IMR-90 (cell line): ENCODE results near the gene TMX2. TPM values are rescaled to one million over a fixed set of nuclear protein-coding genes. Genes with fewer than 3 reads are reported as not detected.

Source experiments
- ATAC-seq: fragments of 200-7000 bp; cut with Tn5 transposase; 2 replicates; pipeline ENCODE4 v1.9.1; 2020; ENCODE audit warnings: low read depth, mild to moderate bottlenecking, moderate library complexity
- BruUV-seq: library from RNA; stranded (reverse); fragments of 400-500 nt; replicated peaks from 2 replicates; lab custom pipeline; 2021; lab: Mats Ljungman, UMichigan
- CTCF ChIA-PET: fragments of 300-600 bp; formaldehyde crosslinking; extraction: SDS; loops from one replicate; lab custom pipeline; 2021; ENCODE audit warnings: antibody characterized with exemption; lab: Yijun Ruan, JAX
- POLR2A ChIA-PET: fragments of 300-600 bp; sonication (Branson Sonifier 250); formaldehyde crosslinking; loops from one replicate; lab custom pipeline; 2022; ENCODE audit warnings: antibody characterized with exemption; ENCODE audit not compliant: unreplicated experiment; lab: Charles Lee
- DNase-seq: peaks from one replicate; pipeline ENCODE4 v3.0.0; 2013
- H2AFZ ChIP-seq: replicated peaks from 2 replicates; pipeline ENCODE3; 2013; ENCODE audit warnings: low read length, mild to moderate bottlenecking; ENCODE audit not compliant: poor library complexity
- H2AK5ac ChIP-seq: 2 replicates; pipeline ENCODE4 v1.6.1; 2013; ENCODE audit warnings: low read depth, low read length, inconsistent platforms
- H2AK9ac ChIP-seq: replicated peaks from 2 replicates; pipeline ENCODE3; 2013; ENCODE audit warnings: mild to moderate bottlenecking, low read depth, low read length, moderate library complexity; ENCODE audit not compliant: poor library complexity
- H2BK120ac ChIP-seq: 2 replicates; pipeline ENCODE4 v1.6.1; 2013; ENCODE audit warnings: low read depth, low read length, inconsistent platforms
- H2BK15ac ChIP-seq: 3 replicates; pipeline ENCODE4 v1.6.1; 2013; ENCODE audit warnings: low read depth, low read length, inconsistent platforms
- H2BK20ac ChIP-seq: 2 replicates; pipeline ENCODE4 v1.6.1; 2013; ENCODE audit warnings: low read depth, mild to moderate bottlenecking, inconsistent platforms, low read length, moderate library complexity
- H2BK5ac ChIP-seq: 2 replicates; pipeline ENCODE4 v1.6.1; 2013; ENCODE audit warnings: mild to moderate bottlenecking, low read depth, low read length, inconsistent platforms; ENCODE audit not compliant: poor library complexity, severe bottlenecking
- H3K14ac ChIP-seq: replicated peaks from 2 replicates; pipeline ENCODE4 v1.6.1; 2013; ENCODE audit warnings: low read depth, low read length, inconsistent platforms
- H3K18ac ChIP-seq: 2 replicates; pipeline ENCODE4 v1.6.1; 2013; ENCODE audit warnings: low read depth, low read length, control low read depth
- H3K23ac ChIP-seq: 2 replicates; pipeline ENCODE4 v1.6.1; 2013; ENCODE audit warnings: low read depth, low read length, inconsistent platforms
- H3K27ac ChIP-seq: 2 replicates; pipeline ENCODE4 v1.5.1; 2013; ENCODE audit warnings: mild to moderate bottlenecking, control low read depth, low read length; ENCODE audit not compliant: insufficient read depth
- H3K27me3 ChIP-seq: 2 replicates; pipeline ENCODE4 v1.6.1; 2013; ENCODE audit warnings: low read length; ENCODE audit not compliant: control insufficient read depth, insufficient read depth
- H3K36me3 ChIP-seq: 2 replicates; pipeline ENCODE4 v1.6.1; 2013; ENCODE audit warnings: low read length, mixed read lengths; ENCODE audit not compliant: control insufficient read depth, insufficient read depth
- H3K4ac ChIP-seq: 2 replicates; pipeline ENCODE4 v1.6.1; 2013; ENCODE audit warnings: low read depth, low read length, inconsistent platforms
- H3K4me1 ChIP-seq: 2 replicates; pipeline ENCODE4 v1.6.1; 2013; ENCODE audit warnings: low read length, mixed read lengths; ENCODE audit not compliant: control insufficient read depth, insufficient read depth
- H3K4me2 ChIP-seq: 2 replicates; pipeline ENCODE4 v1.6.1; 2013; ENCODE audit warnings: low read depth, mild to moderate bottlenecking, control low read depth, low read length, moderate library complexity
- H3K4me3 ChIP-seq: 2 replicates; pipeline ENCODE4 v1.5.1; 2013; ENCODE audit warnings: low read depth, mild to moderate bottlenecking, control low read depth, low read length, moderate library complexity; ENCODE audit not compliant: insufficient read depth
- H3K56ac ChIP-seq: 2 replicates; pipeline ENCODE4 v1.6.1; 2013; ENCODE audit warnings: low read length, inconsistent platforms; ENCODE audit not compliant: insufficient read depth; ENCODE audit errors: extremely low read depth
- H3K79me1 ChIP-seq, 2 experiments: 2 replicates each; pipeline ENCODE4 v1.6.1; 2013; ENCODE audit warnings: low read length in 2 of 2, inconsistent platforms in 1 of 2, low read depth in 1 of 2
- H3K9ac ChIP-seq: 2 replicates; pipeline ENCODE4 v1.6.1; 2013; ENCODE audit warnings: low read depth, low read length, control low read depth
- H3K9me1 ChIP-seq: 2 replicates; pipeline ENCODE4 v1.6.1; 2013; ENCODE audit warnings: low read length, inconsistent platforms; ENCODE audit not compliant: insufficient read depth
- H3K9me3 ChIP-seq: 2 replicates; pipeline ENCODE4 v1.6.1; 2013; ENCODE audit warnings: low read length; ENCODE audit not compliant: control insufficient read depth, insufficient read depth
- H4K20me1 ChIP-seq: 2 replicates; pipeline ENCODE4 v1.6.1; 2013; ENCODE audit warnings: low read length, inconsistent platforms; ENCODE audit not compliant: insufficient read depth
- H4K5ac ChIP-seq: 2 replicates; pipeline ENCODE4 v1.6.1; 2013; ENCODE audit warnings: mild to moderate bottlenecking, low read depth, low read length, control low read depth
- H4K8ac ChIP-seq, 2 experiments: 2 replicates each; pipeline ENCODE4 v1.6.1; 2013; ENCODE audit warnings: low read depth in 2 of 2, low read length in 2 of 2, control low read depth in 1 of 2, inconsistent platforms in 1 of 2
- H4K91ac ChIP-seq: 2 replicates; pipeline ENCODE4 v1.6.1; 2013; ENCODE audit warnings: low read depth, low read length, inconsistent platforms; ENCODE audit not compliant: insufficient read depth
- CHD1 ChIP-seq: IDR thresholded peaks from 2 replicates; pipeline ENCODE4 v1.6.1; 2012; ENCODE audit warnings: low read depth, low read length, improper control_type of control experiment
- MAZ ChIP-seq: IDR thresholded peaks from 2 replicates; pipeline ENCODE4 v1.6.1; 2012; ENCODE audit warnings: low read depth, mild to moderate bottlenecking, low read length, improper control_type of control experiment, moderate library complexity, borderline replicate concordance
- MXI1 ChIP-seq: IDR thresholded peaks from 2 replicates; pipeline ENCODE4 v1.6.1; 2012; ENCODE audit warnings: low read depth, mild to moderate bottlenecking, low read length, moderate library complexity, borderline replicate concordance
- SMC3 ChIP-seq: fragments of 150-350 bp; IDR thresholded peaks from 2 replicates; pipeline ENCODE4 v1.6.1; 2016; ENCODE audit warnings: low read depth, mild to moderate bottlenecking, antibody characterized with exemption, low read length, moderate library complexity
- WGBS, 2 experiments: methylation state at CpG; one replicate each; pipeline versions ENCODE4 v1.1.5 to v1.1.7; 2013; ENCODE audit warnings: missing lambda C conversion rate in 2 of 2; ENCODE audit not compliant: insufficient read length in 1 of 2; ENCODE audit errors: extremely low coverage in 2 of 2; 5-methylcytosine and 5-hydroxymethylcytosine counted together
- dilution Hi-C: fragments of 300-500 bp; cut with HindIII; formaldehyde crosslinking; loops from one replicate; pipeline ENCODE4 v1.14.3; 2018; ENCODE audit warnings: low sequenced_read_pairs; ENCODE audit not compliant: unreplicated experiment
- in situ Hi-C: fragments of 300-500 bp; cut with MboI; formaldehyde crosslinking; loops from 3 replicates; pipeline ENCODE4 v1.14.3; 2019; ENCODE audit warnings: low sequenced_read_pairs, inconsistent platforms, mixed read lengths
- intact Hi-C: fragments of 100-400 bp; cut with micrococcal nuclease; formaldehyde crosslinking; loops from 2 replicates; pipeline ENCODE4 v1.10.0; 2022
- polyA plus RNA-seq, 3 experiments: library from polyadenylated mRNA; depleted of rRNA; stranded (reverse); fragments of >200 nt; gene quantifications; 2 replicates each; pipeline ENCODE4 v1.2.3, GENCODE V29; 2012; ENCODE audit warnings: low replicate concordance in 1 of 3
- total RNA-seq: library from RNA; depleted of rRNA; stranded (reverse); fragments of >200 nt; gene quantifications from 2 replicates; pipeline ENCODE4 v1.2.3, GENCODE V29; 2012
- TF ChIP-seq, protein P1 (sequence below): conservative IDR thresholded peaks from 2 replicates; pipeline ENCODE4 v1.5.1; 2012; ENCODE audit warnings: mild to moderate bottlenecking, low read depth, low read length, improper control_type of control experiment

The TMX2 gene
- total and polyA plus RNA-seq, 2 of the 4 experiments (the other 2 are of a cell fraction), result 60.3 to 103 TPM

DNA sequence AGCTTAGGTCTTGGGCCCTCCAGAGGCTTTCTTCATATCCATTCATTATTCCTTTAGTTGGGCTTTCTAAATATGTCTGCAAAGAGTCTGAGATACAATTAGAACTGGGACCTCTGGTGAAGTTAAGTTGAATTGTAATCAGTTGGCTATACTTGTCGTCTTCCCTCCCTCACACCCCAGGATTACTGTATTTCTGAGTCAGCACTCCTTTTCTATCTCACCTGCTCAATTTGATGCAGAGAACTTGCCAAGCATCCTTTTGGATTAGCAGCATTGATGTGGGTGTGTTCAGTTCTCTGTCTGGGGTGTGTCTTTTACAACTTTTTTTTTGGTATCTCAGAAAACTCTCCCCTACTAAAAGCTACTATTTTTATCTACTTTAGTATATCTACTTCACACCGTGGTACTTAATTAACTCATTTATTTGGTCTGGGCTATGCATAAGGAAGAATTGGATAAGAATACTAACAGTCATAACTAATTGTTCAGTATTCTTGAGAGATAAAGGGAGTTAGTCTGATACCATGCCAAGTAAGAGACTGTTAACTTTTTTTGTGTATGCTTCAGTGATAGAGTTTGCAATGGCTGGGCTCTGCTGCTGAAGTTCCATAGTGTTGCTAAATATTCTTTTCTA, 64.3 kb downstream of the TMX2 start:
- ChIA-PET CTCF (interaction anchor here (0.5 kb wide), 1 partner anchor 748 kb away, joined by 3 read pairs; no protein-coding TSS in a partner anchor), POLR2A (no interaction called here)
- WGBS, 2 experiments, result no CpG with 5 or more reads among the region's 2 CpGs
- Histone ChIP-seq H3K27me3 (no peaks in the 10 kb centered on the region), H2BK15ac (no peak overlapping the region), H4K91ac (no peak overlapping the region), H2AFZ (no peak overlapping the region), H3K36me3 (peaks cover 4% of the 10 kb centered on the region), H3K4me1 (peaks cover 37% of the 10 kb centered on the region), H2BK20ac (no peak overlapping the region), H2AK5ac (no peak overlapping the region), H2BK5ac (peak overlapping the region; percentile 23), H4K5ac (no peak overlapping the region), H3K56ac (no peak overlapping the region), H2BK120ac (no peak overlapping the region), H3K4me3 (no peak overlapping the region), H3K79me1 (peaks cover 12 to 75% of the 10 kb centered on the region in 2 experiments; a peak in 3 of 4 replicates), H3K9me1 (peaks cover 22% of the 10 kb centered on the region), H4K8ac (0 out of 4 replicates have a peak overlapping the region, but pooled peaks of 1 of the 2 experiments have one; percentile 6), H3K14ac (peak overlapping the region; percentile 75; the same call in 1 of the 2 replicates), H3K23ac (no peak overlapping the region), H3K4ac (no peak overlapping the region), H4K20me1 (peaks cover 100% of the 10 kb centered on the region), H3K4me2 (peak overlapping the region; percentile 79), H3K18ac (no peak overlapping the region), H3K9ac (no peak overlapping the region; the same call in 1 of the 2 replicates), H3K9me3 (no peaks in the 10 kb centered on the region), H2AK9ac (no peak overlapping the region), H3K27ac (peak overlapping the region; percentile 18; the same call in 1 of the 2 replicates)
- in situ Hi-C loops (no loop called here), intact Hi-C loops (loop anchor here (1.0 to 2.0 kb wide), 2 partner anchors 7 to 14 kb away; no protein-coding TSS in a partner anchor), dilution Hi-C loops (no loop called here)
- DNase-seq, result no peak
- ATAC-seq, result no peak
- TF ChIP-seq, protein P1, sequence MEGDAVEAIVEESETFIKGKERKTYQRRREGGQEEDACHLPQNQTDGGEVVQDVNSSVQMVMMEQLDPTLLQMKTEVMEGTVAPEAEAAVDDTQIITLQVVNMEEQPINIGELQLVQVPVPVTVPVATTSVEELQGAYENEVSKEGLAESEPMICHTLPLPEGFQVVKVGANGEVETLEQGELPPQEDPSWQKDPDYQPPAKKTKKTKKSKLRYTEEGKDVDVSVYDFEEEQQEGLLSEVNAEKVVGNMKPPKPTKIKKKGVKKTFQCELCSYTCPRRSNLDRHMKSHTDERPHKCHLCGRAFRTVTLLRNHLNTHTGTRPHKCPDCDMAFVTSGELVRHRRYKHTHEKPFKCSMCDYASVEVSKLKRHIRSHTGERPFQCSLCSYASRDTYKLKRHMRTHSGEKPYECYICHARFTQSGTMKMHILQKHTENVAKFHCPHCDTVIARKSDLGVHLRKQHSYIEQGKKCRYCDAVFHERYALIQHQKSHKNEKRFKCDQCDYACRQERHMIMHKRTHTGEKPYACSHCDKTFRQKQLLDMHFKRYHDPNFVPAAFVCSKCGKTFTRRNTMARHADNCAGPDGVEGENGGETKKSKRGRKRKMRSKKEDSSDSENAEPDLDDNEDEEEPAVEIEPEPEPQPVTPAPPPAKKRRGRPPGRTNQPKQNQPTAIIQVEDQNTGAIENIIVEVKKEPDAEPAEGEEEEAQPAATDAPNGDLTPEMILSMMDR, result no peak
- TF ChIP-seq MAZ (no peak), CHD1 (no peak), MXI1 (no peak), SMC3 (no peak)
- BruUV-seq, result no TSS peak
